Activated CD4-positive, alpha-beta T cell treated with anti-CD3 and anti-CD28 coated beads, Interleukin-2, amount 50 U/mL, for 1 hour (primary cell): ENCODE results near the gene OR2B6.
"Not testable (repeated sequence)": the region's sequence is repeated elsewhere in the genome, so short reads cannot be mapped to it uniquely, and the experiment has no call there.

Source experiments
- DNase-seq: peaks from one replicate; pipeline ENCODE4 v3.0.0-alpha.2; 2020

OR2B6 gene

DNA sequence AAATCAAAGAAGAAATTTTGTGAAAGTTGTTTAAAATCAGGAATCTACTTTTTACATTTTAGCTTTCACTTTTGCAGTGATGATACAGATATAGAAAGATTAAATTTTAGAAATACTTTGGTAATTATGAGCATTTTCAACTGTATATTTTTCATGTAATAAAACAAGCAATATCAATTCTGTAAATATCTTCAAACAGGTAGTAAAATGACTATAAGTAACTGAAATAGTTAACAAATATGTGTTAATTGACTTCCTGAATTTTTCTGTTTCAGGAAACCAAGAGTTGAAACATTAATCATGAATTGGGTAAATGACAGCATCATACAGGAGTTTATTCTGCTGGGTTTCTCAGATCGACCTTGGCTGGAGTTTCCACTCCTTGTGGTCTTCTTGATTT, at the start of gene OR2B6:
Gene OR2B6, plus strand, starts transcription at position 301 of the 400 bp plus-strand sequence. Its CDS starts 0 bp downstream, at position 301.
- no peak for DNase-seq

DNA sequence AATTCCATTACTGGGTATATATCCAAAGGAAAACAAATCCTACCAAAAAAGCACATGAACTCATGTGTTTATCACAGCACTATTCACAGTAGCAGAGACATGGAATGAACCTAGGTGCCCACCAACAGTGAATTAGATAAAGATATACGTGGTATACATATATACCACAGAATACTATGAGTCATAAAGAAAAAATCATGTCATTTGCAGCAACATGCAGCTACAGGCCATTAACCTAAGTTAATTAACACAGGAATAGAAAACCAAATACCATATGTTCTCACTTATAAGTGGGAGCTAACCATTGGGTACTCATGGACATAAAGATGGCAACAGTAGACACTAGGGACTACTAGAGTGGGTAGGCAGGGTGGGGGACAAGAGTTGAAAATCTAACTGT, 49.0 kb upstream of the OR2B6 start:
- DNase-seq = no peak

DNA sequence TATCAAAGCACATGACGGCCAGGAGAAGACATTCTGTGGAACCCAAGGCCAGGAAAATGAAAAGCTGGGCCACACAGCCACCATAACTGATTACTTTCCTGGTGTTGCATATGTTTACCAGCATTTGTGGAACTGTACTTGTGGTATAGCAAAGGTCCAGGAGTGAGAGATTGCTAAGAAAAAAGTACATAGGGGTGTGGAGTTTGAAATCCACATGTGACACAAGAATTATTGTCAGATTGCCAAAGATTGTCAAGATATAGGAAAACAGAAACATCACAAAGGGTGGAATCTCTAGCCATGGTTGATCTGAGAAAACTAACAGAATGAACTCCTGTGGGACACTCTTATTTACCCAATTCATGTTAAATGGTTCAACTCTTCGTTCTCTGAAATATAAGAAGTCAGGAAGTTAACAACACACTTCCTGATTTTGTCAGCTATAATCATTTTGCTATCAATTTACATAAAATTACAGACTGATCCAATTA, 45.0 kb upstream of the OR2B6 start, which contains the start of gene OR2B2:
Gene OR2B2, minus strand, starts transcription at position 441 of the 491 bp plus-strand sequence. Its CDS starts 77 bp downstream, at position 364.
- no peak for DNase-seq

DNA sequence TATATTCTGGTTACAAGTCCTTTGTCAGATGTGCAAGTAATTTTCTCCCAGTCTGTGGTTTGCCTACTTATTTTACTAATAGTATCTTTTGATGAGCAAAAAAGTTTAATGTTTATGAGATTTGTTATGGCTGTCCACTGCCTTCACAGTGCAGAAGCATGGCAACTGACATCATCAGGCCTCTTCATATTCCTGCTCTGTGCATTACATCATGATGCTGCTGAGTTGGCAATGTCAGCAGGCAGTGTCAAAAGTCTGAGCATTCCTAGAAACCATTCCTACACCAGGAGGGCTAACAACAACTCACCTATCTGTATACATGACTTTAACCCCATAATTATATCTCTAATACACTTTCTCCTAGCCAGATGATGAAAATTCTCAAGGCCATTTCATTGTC, 34.1 kb upstream of the OR2B6 start:
- DNase-seq = no peak

DNA sequence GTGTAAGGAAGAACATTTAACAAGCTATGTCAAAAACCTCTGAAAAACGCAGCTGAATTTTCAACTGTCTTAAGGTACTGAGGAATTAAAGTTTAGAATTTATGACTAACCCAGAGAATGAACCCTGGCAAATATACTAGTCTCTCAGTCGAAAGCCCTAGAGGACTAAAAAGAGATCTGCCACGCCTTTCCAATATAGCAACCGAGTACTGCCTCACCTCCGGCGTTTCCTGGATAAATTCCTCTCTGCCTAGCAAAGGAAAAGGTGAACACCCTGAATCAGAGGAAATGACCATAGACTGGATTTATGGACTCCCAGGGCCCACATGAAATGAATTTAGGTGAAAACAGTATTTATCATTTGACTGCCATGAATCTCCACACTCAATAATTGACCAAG, 32.9 kb upstream of the OR2B6 start:
- no peak for DNase-seq

DNA sequence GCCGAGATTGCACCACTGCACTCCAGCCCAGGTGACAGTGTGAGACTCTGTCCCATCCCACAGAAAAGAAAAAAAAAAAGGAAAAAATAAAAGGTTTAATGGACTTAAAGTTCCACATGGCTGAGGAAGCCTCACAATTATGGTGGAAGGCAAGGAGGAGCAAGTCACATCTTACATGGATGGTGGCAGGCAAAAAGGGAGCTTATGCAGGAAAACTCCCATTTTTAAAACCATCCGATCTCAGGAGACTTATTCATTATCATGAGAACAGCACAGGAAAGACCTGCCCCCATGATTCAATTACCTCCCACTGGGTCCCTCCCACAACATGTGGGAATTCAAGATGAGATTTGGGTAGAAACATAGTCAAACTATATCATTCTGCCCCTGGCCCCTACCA, 29.0 kb upstream of the OR2B6 start:
- not testable (repeated sequence) for DNase-seq

DNA sequence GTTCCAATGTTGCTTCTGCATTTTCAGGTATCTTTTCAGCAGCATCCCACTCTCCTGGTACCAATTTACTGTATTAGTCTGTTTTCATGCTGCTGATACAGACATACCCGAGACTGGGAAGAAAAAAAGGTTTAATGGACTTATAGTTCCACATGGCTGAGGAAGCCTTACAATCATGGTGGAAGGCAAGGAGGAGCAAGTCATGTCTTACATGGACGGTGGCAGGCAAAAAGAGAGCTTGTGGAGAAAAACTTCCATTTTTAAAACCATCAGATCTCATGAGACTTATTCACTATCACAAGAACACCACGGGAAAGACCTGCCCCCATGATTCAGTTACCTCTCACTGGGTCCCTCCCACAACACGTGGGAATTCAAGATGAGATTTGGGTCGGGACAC, 27.1 kb upstream of the OR2B6 start:
- DNase-seq = not testable (repeated sequence)

DNA sequence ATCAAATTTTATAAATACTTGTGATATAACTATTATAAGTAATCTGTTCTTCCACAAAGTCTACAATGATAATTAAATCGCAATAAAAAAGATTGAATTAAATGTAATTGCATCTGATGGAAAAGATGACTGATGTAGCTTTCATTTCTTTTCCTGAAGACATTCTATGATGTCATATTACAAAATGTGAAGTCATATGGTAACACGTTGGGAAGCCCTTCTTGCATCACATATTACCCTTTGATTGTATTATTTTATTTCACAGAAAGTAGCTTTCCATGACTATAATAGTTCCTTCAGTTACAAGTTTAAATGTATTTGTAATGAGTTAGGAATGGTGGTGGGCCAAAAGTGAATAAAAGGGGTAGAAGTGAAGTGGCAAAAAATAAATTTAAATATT, 25.8 kb upstream of the OR2B6 start:
- no peak for DNase-seq

DNA sequence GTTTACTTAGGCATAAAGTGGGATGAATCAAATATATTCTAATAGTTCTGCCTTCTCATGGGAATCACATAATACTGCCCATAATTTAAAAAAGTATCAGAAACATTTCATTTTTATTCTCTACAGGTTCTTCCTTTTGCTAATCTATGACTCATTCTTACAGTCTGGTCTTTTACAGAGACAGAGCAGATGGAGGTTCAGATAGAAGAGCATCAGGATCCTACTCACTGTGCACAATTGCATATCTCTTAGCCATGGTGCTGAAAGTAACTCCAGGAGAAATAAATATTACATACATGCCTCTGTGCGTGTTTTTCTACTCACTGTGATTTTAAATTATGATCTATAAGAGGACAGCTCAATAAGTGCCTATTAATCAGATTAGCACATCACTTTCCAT, 16.3 kb upstream of the OR2B6 start:
- DNase-seq = no peak

DNA sequence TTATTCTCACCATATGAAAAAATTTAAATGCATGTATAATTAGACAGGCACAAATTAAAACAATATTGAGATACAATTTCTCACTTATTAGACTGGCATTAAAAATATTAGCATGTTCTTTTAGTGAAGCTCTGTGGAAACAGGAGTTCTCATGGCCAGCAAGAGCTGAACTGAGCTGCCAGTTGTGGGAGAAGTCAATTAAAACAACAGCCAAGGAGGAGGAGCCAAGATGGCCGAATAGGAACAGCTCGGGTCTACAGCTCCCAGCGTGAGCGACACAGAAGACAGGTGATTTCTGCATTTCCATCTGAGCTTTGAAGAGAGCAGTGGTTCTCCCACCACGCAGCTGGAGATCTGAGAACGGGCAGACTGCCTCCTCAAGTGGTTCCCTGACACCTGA, 14.0 kb upstream of the OR2B6 start:
- not testable (repeated sequence) for DNase-seq

DNA sequence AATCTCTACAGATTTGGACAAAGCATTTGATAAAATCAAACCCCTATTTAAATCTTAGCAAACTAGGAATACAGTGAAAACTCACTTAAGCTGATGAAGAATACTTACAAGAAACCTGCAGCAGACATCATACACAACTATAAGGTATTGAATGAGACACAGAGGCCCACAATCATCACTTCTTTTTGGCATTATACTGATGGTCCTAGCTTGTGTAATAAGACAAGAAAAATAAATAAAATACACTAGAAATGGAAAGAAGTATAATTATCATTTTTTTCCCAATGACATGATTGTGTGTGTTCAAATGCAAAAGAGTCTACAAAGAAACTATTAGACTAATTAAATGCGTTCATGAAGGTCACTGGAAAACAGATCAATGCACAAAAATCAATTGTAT, 8.8 kb upstream of the OR2B6 start:
- DNase-seq = no peak

DNA sequence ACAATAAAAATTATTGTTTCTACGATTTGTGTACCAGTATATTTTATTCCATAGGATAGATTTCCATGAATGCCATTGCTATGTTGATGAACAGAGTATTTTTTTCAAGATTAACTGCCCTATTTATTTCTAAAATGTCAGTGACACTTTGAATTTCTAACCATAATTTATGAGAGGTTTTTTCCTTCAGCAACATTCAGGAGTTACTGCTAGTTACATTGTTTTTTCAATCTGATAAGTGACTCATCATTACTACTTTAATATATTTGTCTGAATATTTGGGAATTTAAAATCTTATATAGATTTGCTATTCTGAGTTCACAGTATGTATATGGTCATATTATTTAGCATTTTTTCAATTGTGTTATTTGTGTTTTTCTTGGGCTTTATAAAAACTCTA, 6.0 kb upstream of the OR2B6 start:
- DNase-seq = no peak

DNA sequence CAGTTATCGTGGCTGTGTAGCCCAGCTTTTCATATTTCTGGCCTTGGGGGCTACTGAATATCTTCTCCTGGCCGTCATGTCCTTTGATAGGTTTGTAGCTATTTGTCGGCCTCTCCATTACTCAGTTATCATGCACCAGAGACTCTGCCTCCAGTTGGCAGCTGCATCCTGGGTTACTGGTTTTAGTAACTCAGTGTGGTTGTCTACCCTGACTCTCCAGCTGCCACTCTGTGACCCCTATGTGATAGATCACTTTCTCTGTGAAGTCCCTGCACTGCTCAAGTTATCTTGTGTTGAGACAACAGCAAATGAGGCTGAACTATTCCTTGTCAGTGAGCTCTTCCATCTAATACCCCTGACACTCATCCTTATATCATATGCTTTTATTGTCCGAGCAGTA, 475 bp downstream of the OR2B6 start:
- no peak for DNase-seq

DNA sequence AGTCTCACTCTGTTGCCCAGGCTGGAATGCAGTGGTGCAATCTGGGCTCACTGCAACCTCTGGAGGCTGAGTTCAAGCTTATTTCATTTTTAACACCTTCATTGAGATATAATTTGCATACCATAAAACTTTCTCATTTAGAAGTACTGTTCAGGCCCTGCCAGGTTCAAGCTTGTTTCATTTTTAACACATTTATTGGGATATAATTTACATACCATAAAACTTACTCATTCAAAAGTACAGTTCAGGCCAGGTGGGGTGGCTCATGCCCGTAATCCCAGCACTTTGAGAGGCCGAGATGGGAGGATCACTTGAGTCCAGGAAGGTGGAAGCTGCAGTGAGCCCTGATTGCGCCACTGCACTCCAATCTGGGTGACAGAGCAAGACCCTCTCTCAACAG, 5.5 kb downstream of the OR2B6 start:
- no peak for DNase-seq

DNA sequence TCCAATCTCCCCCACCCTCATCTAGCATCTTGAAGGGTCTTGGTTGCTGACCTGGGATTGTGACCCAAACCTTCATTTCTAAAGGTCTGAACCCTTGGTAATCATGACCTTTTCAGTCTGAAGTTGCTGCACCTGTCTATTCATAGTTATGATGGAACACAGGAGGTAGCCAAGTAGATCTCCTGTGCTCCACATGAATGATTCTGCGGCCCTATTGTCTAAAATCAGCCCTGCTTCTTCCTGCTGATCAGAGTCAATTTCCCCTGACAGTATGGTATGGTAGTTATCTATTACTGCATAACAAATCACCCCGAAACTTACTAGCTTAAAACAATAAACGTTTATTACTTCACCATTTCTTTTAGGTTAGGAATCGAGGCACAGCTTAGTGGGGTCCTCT, 9.0 kb downstream of the OR2B6 start:
- DNase-seq = no peak

DNA sequence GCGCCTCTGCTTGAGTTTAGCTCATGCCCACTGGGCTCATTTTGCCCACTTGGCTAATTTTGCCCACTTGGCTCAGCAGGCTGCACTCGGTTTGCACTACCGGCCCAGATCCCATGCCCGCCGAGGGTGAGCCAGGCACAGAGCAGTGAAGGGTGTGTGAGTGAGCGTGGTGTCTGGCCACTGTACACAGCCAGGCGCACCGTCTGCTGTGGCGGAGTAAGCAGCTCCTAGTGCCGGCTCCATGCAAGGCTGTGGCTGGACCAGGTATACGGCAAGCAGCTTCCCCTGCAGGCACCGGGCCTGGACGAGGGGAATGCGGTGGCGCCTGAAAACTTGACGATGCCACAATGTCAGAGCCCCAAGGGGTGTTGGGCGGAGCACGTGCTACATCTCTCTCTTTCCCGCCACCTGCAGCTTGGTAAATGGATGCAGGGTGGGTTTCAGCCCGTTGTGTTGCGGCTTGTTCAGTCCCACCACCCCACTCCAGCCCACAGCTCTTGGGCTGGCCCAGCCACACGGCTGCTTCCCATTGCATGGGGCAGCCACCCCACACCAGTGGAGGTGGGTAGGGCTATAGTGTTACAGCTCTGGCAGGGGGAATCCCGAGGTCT, 9.9 kb downstream of the OR2B6 start:
- DNase-seq = no peak

DNA sequence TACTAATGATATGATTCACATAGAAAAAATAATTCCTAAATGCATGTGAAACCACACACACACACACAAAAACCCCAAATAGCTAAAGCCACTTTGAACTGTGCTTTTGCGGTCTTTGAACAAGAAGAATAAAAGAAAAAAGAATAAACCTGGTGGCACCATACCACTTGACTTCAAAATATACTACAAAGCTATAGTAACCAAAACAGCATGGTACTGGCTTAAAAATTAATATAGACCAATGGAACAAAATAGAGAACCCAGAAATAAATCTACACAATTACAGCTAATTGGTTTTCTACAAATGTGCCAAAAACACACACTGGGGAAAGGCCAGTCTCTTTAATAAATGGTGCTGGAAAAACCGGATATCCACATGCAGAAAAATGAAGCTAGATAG, 13.4 kb downstream of the OR2B6 start:
- DNase-seq = no peak

DNA sequence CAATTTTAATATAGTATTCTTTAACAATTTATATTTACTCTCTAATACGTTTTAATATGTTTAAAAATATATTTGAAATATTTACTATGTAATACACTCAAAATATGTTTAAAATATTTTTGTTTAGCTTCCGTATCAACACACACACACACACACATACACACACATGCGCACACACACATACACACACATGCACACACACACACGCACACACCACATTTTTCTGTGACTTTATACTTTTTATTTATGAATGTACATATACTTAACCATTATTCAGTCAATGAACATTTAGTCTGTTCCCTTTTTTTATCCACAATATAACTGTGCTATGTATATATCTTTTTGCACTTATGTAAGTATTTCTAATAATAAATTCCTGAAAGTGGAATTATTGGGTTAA, 15.7 kb downstream of the OR2B6 start:
- DNase-seq = no peak

DNA sequence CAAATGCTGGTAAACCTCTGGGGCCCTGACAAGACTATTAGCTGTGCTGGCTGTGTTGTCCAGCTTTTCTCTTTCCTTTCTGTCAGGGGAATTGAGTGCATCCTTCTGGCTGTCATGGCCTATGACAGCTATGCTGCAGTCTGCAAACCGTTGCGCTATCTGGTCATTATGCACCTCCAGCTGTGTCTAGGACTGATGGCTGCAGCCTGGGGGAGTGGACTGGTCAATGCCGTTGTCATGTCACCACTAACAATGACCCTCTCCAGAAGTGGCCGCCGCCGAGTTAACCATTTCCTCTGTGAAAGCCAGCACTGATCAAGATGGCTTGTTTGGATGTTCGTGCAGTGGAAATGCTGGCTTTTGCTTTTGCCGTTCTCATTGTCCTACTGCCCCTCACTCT, 20.3 kb downstream of the OR2B6 start:
- no peak for DNase-seq

DNA sequence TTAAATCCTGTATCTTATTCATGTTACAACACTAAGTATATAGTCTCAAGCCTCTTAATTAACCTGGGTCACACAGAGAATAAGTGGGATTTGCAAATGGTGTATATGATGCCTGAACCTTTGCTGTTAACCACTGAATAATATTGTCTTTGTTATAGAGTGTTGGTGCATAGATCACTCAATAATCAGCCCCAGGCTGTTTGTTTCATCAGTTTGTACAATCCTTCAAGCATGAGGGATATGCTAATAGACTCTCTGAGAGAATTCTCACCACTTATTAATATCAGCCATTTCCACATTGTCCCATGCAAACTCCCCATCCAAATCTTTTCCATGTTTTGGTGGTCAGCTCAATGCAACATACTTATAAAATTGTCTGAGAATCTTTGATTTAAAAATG, 21.7 kb downstream of the OR2B6 start:
- DNase-seq = no peak

DNA sequence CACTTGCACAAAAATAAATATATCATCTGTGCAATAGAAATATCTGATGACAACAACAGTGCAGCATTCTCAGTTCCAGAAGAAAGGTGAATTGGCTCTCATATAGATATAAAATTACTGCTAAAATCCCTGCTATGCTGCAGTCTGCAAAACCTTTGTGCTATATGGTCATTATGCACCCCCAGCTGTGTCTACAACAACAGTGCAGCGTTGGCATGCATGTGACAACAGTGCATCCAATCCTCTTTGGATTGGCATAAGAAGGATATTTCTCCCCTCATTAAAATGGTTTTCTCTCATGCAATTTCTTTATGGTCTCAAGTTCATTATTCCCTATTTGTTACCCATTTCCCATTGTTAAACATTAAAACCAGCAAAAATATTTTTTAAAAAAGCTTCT, 23.1 kb downstream of the OR2B6 start:
- DNase-seq = no peak

DNA sequence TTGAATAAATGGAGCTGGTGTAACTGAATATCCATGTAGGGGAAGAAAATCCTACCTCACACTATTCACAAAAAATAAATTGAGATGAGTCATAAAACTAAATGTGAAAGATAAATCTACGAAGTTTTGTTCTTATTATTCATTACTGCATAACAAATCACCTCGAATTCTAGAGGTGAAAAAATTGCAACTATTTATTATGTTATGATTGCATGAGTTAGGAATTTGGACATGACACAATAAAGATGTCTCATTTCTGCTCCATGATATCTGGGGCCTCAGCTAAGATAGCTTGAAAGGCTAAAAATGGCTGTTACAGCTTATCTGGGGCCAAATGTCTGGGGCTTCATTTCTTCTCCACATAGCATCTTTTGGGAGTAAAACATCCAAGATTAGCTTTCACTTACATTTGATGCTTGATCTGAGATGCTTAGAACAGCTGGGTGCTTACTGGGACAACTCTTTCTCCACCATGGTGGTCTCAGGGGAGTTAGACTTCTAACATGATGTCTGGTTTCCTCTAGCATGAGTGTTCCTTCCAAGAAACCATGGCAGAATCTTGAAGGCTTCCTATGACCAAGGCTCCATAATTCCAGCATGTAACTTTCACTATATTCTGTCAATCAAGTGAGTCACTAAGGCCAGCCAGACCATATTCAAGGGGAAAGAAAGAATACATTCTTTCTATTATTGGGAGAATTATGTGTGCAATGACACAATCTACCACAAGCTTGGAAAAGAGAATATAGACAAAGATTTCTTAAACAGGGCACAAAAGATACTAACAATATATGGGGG, 30.1 kb downstream of the OR2B6 start:
- no peak for DNase-seq

DNA sequence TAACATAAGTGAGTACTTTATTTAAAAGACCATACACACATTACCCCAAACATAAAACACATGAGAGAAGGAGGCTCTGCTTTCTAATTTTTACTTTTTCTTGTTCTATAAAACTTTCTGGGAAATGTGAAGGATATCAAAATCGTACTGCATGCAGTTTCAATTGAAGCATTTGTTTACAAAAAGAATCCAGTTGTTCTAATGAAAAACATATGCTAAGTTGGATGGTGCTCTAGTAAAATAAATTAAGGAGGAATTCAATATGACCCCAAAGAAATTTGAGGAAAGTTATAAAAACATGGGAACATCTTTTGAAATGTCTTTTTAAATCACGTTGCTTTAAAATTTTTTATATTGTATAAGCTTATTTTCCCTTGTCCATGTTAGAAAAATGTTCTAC, 37.6 kb downstream of the OR2B6 start:
- no peak for DNase-seq

DNA sequence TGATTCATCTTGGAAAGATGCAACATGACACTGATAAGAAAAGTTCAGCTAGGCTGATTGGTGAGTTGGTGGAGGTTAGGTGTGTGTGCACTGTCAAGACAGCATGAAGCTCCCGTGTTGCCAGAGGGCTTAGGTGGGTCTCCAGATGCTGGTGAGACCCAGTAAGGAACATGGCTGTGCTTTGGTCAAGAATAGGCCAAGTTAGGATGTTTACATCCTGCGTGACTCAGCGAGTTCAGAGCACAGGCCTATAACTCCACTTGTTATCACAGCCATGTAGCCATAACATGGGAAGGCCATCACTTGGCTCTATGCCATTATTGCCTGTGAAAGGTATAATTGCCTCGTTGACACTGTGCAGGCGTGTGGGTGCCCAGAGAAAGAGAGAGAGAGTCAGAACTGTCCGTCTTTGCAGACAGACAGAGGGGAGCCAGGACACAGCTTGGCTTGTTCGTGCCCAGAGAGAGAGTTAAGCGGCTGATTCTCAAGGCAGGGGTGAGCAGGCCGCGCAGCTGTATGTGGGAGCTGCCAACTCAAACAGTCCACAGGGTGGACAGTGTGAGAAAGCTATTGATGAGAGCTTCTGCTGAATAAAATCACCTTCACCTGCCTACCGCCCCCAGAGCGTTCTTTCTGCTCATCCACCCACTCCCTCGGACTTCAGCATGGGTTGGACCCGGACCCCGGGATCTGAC, 43.5 kb downstream of the OR2B6 start:
- DNase-seq = no peak
